ENCODE data around the gene P2RY12. TPM values are rescaled to one million over a fixed set of nuclear protein-coding genes. Genes with fewer than 3 reads are reported as not detected.

Gene P2RY12
- total RNA-seq, 1 donor from 2014 or later, result 0.52 TPM

DNA sequence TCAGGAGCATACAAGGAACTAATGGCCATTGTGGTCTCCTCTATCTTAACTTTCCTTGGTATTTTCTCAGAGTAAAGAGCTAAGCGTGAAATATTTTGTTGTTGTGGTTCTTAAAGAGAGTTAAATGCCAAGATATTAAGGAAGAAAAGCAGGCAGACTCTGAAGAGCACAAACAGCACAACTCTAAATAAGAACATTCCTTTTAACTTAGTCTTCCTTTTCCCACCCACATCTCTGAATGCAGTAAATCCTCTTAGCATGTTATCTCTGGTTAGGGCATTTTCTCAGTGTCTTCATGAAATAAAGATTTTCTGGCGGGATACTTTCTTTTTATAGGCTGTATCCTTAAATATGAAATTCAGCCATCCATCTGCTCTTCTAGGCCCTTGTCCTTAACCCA is 69.4 kb downstream of the P2RY12 start:
- H3K27me3 ChIP-seq (ENCODE audit: control insufficient read depth in 3 of 3, insufficient read depth in 3 of 3, low read length in 3 of 3), result no peaks in the 10 kb centered on the region
- H3K36me3 ChIP-seq (ENCODE audit: control insufficient read depth in 3 of 3, insufficient read depth in 3 of 3, low read length in 3 of 3), result no peaks in the 10 kb centered on the region
- H3K4me3 ChIP-seq (ENCODE audit: low read length in 3 of 3), result no peak overlapping the region
- H3K9me3 ChIP-seq (ENCODE audit: control insufficient read depth in 3 of 3, low read length in 3 of 3), result no peaks in the 10 kb centered on the region
- no peak overlapping the region for H3K9ac ChIP-seq (ENCODE audit: low read depth in 1 of 3, low read length in 3 of 3)
- H3K27ac ChIP-seq (ENCODE audit: low read depth, low read length), result no peak overlapping the region
- no peaks in the 10 kb centered on the region for H3K4me1 ChIP-seq (ENCODE audit: control insufficient read depth in 3 of 3, insufficient read depth in 3 of 3, low read length in 3 of 3)

DNA sequence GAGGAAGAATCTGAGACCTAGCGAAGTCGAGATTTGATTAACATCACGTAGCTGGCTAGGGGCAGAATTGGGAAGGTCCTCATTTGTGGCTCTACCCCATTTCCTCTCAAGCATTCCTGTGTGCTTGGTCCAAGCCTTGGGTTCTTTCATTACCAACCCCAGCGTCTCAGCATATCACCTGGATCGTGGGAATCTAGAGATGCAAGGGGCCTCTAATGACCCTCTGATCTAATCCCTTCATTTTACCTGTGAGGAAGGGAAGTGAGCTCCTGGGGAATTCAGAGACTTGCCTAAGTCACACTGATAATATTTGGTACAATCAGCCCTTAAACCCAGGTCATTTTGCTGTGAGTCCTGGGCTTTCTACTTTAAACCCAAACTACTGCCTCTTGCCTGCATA is 70.0 kb downstream of the P2RY12 start:
- Histone ChIP-seq H3K9me3 (ENCODE audit: control insufficient read depth in 3 of 3, low read length in 3 of 3) (no peaks in the 10 kb centered on the region), H3K27ac (ENCODE audit: low read depth, low read length) (no peak overlapping the region), H3K36me3 (ENCODE audit: control insufficient read depth in 3 of 3, insufficient read depth in 3 of 3, low read length in 3 of 3) (no peaks in the 10 kb centered on the region), H3K4me3 (ENCODE audit: low read length in 3 of 3) (no peak overlapping the region), H3K27me3 (ENCODE audit: control insufficient read depth in 3 of 3, insufficient read depth in 3 of 3, low read length in 3 of 3) (no peaks in the 10 kb centered on the region), H3K4me1 (ENCODE audit: control insufficient read depth in 3 of 3, insufficient read depth in 3 of 3, low read length in 3 of 3) (no peaks in the 10 kb centered on the region), H3K9ac (ENCODE audit: low read depth in 1 of 3, low read length in 3 of 3) (no peak overlapping the region)

DNA sequence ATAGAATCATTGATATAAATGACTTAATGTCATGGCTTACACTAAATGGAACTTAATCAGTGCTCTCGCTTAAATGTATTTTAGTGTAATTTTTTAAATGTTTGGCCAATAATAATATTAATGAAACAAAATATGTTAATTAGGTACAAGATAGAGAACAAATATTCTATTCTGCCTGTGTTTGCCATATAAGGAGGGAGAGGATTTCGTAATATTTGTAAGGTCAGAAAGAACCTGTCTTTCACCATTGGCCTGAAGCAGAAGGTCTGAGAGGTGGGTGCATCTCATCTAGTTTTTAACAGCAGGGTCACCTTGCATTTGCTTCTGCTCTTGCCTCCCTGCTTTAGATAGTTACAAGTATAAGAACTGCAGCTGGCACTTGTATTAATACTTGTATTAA is 70.4 kb downstream of the P2RY12 start:
- Histone ChIP-seq H3K9ac (ENCODE audit: low read depth in 1 of 3, low read length in 3 of 3) (no peak overlapping the region), H3K27me3 (ENCODE audit: control insufficient read depth in 3 of 3, insufficient read depth in 3 of 3, low read length in 3 of 3) (no peaks in the 10 kb centered on the region), H3K4me1 (ENCODE audit: control insufficient read depth in 3 of 3, insufficient read depth in 3 of 3, low read length in 3 of 3) (no peaks in the 10 kb centered on the region), H3K27ac (ENCODE audit: low read depth, low read length) (no peak overlapping the region), H3K36me3 (ENCODE audit: control insufficient read depth in 3 of 3, insufficient read depth in 3 of 3, low read length in 3 of 3) (no peaks in the 10 kb centered on the region), H3K9me3 (ENCODE audit: control insufficient read depth in 3 of 3, low read length in 3 of 3) (no peaks in the 10 kb centered on the region), H3K4me3 (ENCODE audit: low read length in 3 of 3) (no peak overlapping the region)

DNA sequence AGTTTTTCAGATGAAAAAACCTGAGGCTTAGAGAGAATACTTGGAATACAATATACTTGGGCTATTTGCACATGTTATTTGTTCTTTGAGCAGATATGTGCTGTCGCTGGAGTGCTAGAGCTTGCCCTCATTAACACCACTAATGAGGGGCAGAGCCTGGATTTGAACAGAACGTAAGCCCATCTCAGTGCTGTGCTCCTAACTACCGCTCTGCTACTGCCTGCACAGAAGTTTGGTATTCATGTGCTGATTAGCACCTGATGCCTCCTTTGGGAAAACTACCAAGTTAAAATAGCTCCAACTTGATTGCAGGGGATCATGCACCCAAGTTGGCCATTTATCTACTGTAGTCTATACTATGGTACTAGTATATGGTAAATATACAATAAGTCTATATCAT is 71.6 kb downstream of the P2RY12 start:
- Histone ChIP-seq H3K4me3 (ENCODE audit: low read length in 3 of 3) (no peak overlapping the region), H3K4me1 (ENCODE audit: control insufficient read depth in 3 of 3, insufficient read depth in 3 of 3, low read length in 3 of 3) (no peaks in the 10 kb centered on the region), H3K36me3 (ENCODE audit: control insufficient read depth in 3 of 3, insufficient read depth in 3 of 3, low read length in 3 of 3) (no peaks in the 10 kb centered on the region), H3K9ac (ENCODE audit: low read depth in 1 of 3, low read length in 3 of 3) (no peak overlapping the region), H3K27me3 (ENCODE audit: control insufficient read depth in 3 of 3, insufficient read depth in 3 of 3, low read length in 3 of 3) (no peaks in the 10 kb centered on the region), H3K27ac (ENCODE audit: low read depth, low read length) (no peak overlapping the region), H3K9me3 (ENCODE audit: control insufficient read depth in 3 of 3, low read length in 3 of 3) (no peaks in the 10 kb centered on the region)

DNA sequence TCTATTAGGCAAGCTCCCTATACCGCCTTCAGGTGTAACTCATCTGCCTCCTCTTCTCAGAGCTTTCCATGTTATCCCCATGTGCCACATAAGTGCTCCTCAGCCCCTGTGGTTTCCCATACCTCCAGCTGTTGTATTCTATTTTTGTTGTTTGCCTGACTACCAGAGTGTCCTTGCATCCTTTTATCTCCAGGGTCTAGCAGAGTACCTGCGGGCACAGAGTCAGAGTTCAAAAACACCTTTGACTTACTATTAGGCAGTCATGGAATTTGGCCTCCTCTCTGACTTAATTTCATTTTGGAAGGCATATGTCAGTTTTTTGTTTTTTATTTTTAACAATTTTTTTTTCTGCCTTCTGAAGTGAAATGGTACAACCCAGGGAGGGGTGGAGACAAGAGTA is 75.0 kb downstream of the P2RY12 start:
- H3K4me3 ChIP-seq (ENCODE audit: low read length in 3 of 3), result no peak overlapping the region
- no peak overlapping the region for H3K9ac ChIP-seq (ENCODE audit: low read depth in 1 of 3, low read length in 3 of 3)
- no peaks in the 10 kb centered on the region for H3K36me3 ChIP-seq (ENCODE audit: control insufficient read depth in 3 of 3, insufficient read depth in 3 of 3, low read length in 3 of 3)
- H3K27me3 ChIP-seq (ENCODE audit: control insufficient read depth in 3 of 3, insufficient read depth in 3 of 3, low read length in 3 of 3), result no peaks in the 10 kb centered on the region
- no peak overlapping the region for H3K27ac ChIP-seq (ENCODE audit: low read depth, low read length)
- peaks cover 0 to 2% (median 0%) of the 10 kb centered on the region in 3 donors for H3K4me1 ChIP-seq (ENCODE audit: control insufficient read depth in 3 of 3, insufficient read depth in 3 of 3, low read length in 3 of 3)
- H3K9me3 ChIP-seq (ENCODE audit: control insufficient read depth in 3 of 3, low read length in 3 of 3), result no peaks in the 10 kb centered on the region

DNA sequence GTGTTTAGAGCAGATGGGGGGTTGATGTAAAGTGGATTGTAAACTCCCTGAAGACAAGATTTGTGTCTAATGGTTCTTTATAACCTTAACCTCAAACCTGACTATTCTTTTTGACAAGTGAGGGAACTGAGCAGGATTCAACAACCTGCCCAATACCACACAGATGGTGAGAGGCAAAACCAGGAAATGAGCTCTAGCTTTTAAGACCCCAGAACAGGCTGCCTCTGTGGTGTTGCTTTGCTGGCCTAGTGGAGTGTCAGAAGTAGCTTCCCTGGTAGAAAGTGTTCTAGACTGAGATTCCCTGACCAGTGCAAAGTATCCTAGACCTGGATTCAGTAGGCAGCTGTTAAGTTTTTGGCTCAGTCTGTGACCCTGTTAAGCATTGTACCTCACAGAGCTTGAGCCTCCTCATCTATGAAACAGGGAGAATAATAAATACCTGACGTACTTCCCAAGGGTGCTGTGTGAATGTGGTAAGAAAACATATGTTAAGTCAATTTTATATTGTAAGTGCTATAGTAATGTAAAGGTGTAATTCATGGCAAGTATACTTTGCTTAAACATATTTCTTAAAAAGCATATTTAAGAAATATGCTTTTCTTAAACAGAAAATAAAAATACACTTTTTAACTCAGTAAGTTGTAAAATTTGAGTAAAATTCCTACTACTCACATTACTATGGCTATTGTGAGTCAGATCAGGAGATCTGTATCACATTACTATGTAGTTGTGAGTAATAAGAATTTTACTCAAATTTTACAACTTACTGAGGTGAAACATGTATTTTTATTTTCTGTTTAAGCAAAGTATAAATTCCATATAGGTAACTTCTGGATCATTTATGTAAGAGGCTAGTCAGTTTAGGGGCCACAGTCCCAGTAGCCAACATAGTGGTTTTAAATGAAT is 76.7 kb downstream of the P2RY12 start:
- Histone ChIP-seq H3K4me1 (ENCODE audit: control insufficient read depth in 3 of 3, insufficient read depth in 3 of 3, low read length in 3 of 3) (peaks cover 0 to 2% (median 0%) of the 10 kb centered on the region in 3 donors), H3K27me3 (ENCODE audit: control insufficient read depth in 3 of 3, insufficient read depth in 3 of 3, low read length in 3 of 3) (no peaks in the 10 kb centered on the region), H3K27ac (ENCODE audit: low read depth, low read length) (no peak overlapping the region), H3K4me3 (ENCODE audit: low read length in 3 of 3) (no peak overlapping the region), H3K9me3 (ENCODE audit: control insufficient read depth in 3 of 3, low read length in 3 of 3) (no peaks in the 10 kb centered on the region), H3K9ac (ENCODE audit: low read depth in 1 of 3, low read length in 3 of 3) (no peak overlapping the region), H3K36me3 (ENCODE audit: control insufficient read depth in 3 of 3, insufficient read depth in 3 of 3, low read length in 3 of 3) (no peaks in the 10 kb centered on the region)

DNA sequence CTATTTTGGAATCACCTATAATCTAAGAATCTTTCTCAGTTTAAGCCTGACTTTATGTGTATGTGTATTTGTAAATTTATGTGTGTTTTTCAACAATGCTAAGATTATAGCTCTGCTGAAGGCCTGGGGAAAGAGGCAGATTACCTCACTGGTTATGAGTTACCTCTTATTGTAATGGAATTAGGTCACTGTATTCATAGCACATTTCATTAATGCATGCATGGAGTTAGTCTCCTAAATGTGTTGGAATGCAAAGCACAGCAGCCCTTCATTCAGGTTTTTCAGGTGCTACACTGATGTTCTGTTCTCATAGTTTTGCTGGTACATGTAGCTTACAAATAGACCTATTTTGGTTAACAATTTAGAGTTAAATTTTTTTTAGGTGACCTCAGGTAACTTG is 77.4 kb downstream of the P2RY12 start:
- H3K9ac ChIP-seq (ENCODE audit: low read depth in 1 of 3, low read length in 3 of 3), result no peak overlapping the region
- H3K27ac ChIP-seq (ENCODE audit: low read depth, low read length), result no peak overlapping the region
- H3K9me3 ChIP-seq (ENCODE audit: control insufficient read depth in 3 of 3, low read length in 3 of 3), result no peaks in the 10 kb centered on the region
- peaks cover 0 to 2% (median 0%) of the 10 kb centered on the region in 3 donors for H3K4me1 ChIP-seq (ENCODE audit: control insufficient read depth in 3 of 3, insufficient read depth in 3 of 3, low read length in 3 of 3)
- H3K4me3 ChIP-seq (ENCODE audit: low read length in 3 of 3), result no peak overlapping the region
- H3K27me3 ChIP-seq (ENCODE audit: control insufficient read depth in 3 of 3, insufficient read depth in 3 of 3, low read length in 3 of 3), result no peaks in the 10 kb centered on the region
- H3K36me3 ChIP-seq (ENCODE audit: control insufficient read depth in 3 of 3, insufficient read depth in 3 of 3, low read length in 3 of 3), result no peaks in the 10 kb centered on the region

DNA sequence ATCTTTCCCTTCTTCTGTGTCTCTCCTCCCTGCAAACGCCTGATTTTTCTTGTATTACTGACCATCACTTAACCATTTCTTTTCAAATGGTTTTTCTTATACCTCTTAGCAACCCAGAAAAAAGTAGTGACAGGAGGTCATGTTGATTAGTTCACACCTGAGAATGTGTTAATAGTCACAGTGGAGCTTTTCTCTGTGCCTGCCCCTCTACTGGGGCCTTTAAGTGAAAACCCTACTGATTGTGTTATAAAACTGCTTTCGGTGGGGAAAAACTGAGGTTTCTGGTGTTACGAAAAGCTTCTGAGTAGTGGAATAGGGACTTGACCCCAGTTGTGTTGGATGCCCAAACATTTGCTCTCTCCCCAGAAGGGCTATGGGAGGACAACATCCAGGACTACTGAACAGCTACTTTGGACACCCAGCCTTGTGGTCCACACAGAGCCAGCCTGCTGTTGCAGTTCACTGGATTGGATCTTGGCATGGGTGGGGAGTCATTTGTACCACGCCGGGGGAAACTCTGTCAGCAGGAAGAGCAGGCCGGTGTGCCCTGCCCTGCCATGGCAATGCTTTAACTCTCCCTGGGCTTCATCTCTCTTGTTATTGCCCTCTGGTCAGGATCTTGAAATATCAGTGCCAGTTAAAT is 78.3 kb downstream of the P2RY12 start:
- H3K4me3 ChIP-seq (ENCODE audit: low read length in 3 of 3), result no peak overlapping the region
- no peaks in the 10 kb centered on the region for H3K9me3 ChIP-seq (ENCODE audit: control insufficient read depth in 3 of 3, low read length in 3 of 3)
- H3K9ac ChIP-seq (ENCODE audit: low read depth in 1 of 3, low read length in 3 of 3), result no peak overlapping the region
- H3K36me3 ChIP-seq (ENCODE audit: control insufficient read depth in 3 of 3, insufficient read depth in 3 of 3, low read length in 3 of 3), result no peaks in the 10 kb centered on the region
- no peak overlapping the region for H3K27ac ChIP-seq (ENCODE audit: low read depth, low read length)
- no peaks in the 10 kb centered on the region for H3K27me3 ChIP-seq (ENCODE audit: control insufficient read depth in 3 of 3, insufficient read depth in 3 of 3, low read length in 3 of 3)
- peaks cover 0 to 2% (median 0%) of the 10 kb centered on the region in 3 donors for H3K4me1 ChIP-seq (ENCODE audit: control insufficient read depth in 3 of 3, insufficient read depth in 3 of 3, low read length in 3 of 3)

DNA sequence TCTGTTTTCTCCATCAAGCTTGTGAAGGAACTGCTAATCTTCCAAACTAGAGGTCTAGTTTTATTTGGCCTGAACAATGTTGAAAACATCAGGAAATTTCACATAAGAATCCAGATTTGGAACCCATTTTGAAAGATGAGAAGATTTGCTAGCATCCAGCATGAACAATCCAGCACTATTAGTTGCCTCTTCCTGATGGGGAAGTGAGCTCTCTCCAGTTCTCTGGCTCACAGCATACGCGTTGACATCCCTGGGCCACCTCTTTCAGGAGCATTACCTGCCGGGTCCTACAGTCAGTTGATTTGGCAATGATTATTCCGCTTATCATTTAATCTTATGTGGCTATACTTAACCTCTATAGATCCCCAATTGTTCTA is 78.8 kb downstream of the P2RY12 start:
- Histone ChIP-seq H3K36me3 (ENCODE audit: control insufficient read depth in 3 of 3, insufficient read depth in 3 of 3, low read length in 3 of 3) (no peaks in the 10 kb centered on the region), H3K27ac (ENCODE audit: low read depth, low read length) (no peak overlapping the region), H3K9me3 (ENCODE audit: control insufficient read depth in 3 of 3, low read length in 3 of 3) (no peaks in the 10 kb centered on the region), H3K4me1 (ENCODE audit: control insufficient read depth in 3 of 3, insufficient read depth in 3 of 3, low read length in 3 of 3) (peaks cover 0 to 2% (median 0%) of the 10 kb centered on the region in 3 donors), H3K9ac (ENCODE audit: low read depth in 1 of 3, low read length in 3 of 3) (no peak overlapping the region), H3K4me3 (ENCODE audit: low read length in 3 of 3) (no peak overlapping the region), H3K27me3 (ENCODE audit: control insufficient read depth in 3 of 3, insufficient read depth in 3 of 3, low read length in 3 of 3) (no peaks in the 10 kb centered on the region)

DNA sequence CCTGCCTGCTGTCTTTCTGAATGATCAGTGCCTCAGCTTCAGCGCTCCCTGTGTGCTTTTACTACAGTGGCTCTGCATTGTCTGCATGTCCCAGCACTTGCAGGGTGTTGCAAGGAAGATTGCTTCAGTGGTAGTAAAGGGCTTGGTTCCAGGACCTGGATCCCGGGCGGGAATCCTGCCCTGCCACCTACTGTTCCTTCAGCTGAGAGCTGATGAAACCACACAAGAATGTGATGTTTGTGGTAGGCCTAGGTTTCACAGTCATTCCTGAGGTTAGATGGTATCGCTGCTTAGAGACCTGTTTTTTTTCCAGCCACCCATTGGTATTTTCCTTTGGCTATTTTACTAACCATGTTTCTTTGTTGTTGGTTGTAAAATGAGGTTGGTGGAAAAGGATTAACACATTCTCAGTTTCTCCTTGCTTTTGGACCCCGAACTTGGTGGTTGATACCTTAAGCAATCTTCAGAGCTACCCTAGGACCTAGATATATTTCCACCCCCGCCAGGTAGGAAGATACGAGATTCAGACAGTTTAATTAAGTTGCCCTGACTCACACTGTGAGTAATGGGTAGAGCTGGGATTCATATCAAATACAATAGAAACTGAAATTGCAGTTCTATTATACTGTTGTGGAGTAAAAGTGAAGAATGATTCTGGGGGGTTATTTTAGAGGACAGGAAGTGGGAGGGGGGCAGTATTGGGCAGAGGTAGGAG is 79.3 kb downstream of the P2RY12 start:
- H3K4me1 ChIP-seq (ENCODE audit: control insufficient read depth in 3 of 3, insufficient read depth in 3 of 3, low read length in 3 of 3), result peaks cover 0 to 2% (median 0%) of the 10 kb centered on the region in 3 donors
- no peak overlapping the region for H3K4me3 ChIP-seq (ENCODE audit: low read length in 3 of 3)
- no peak overlapping the region for H3K9ac ChIP-seq (ENCODE audit: low read depth in 1 of 3, low read length in 3 of 3)
- no peak overlapping the region for H3K27ac ChIP-seq (ENCODE audit: low read depth, low read length)
- H3K36me3 ChIP-seq (ENCODE audit: control insufficient read depth in 3 of 3, insufficient read depth in 3 of 3, low read length in 3 of 3), result no peaks in the 10 kb centered on the region
- no peaks in the 10 kb centered on the region for H3K9me3 ChIP-seq (ENCODE audit: control insufficient read depth in 3 of 3, low read length in 3 of 3)
- no peaks in the 10 kb centered on the region for H3K27me3 ChIP-seq (ENCODE audit: control insufficient read depth in 3 of 3, insufficient read depth in 3 of 3, low read length in 3 of 3)
